Measurements from ENCODE around the gene OSBP2. TPM values are rescaled to one million over a fixed set of nuclear protein-coding genes. Genes with fewer than 3 reads are reported as not detected.

OSBP2 gene
- total and polyA plus RNA-seq, 2 of the 13 experiments (the other 11 are each of a cell fraction or from before 2014, with no cell fraction given), result 5.0 to 7.7 TPM

DNA sequence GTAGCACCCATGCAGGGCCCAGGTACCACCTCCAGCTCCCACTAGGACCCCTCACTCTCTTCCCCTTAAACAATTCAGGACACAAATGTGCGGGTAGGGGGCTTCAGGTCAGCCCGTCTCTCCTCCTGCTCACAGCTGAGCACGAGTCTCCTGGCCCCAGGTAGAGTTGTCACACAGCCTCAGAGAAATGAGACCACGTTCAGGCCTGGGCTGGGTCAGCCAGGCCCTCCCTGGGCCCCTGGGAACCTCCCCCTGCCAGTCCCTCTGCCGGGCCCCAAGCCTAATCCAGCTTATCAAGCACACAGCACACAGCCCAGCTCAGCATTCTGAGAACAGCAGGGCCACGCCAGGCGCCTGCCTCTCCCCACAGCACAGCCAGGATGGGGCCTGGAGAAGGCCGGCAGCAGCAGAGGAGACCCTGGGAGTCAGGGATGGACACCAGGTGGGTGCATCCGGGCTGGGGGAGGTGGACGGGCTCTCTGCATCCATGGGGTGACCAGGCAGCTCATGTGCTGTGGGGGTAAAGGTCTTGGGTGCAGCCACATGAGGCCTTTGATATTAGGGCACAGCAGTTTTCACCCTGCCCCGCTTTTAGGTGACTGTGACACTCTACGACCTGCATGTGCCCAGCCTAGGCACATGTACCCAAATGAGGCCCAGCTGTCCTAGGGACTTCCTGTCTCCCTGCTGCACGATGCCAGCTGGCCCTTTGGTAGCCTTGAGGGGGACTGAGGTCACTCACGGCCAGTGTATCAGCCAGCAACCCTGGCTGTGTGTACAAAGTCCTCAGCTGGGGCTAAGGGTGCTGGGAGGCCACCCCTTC lies 186.9 kb downstream of the OSBP2 start (continued):
- TF ChIP-seq, protein P1, sequence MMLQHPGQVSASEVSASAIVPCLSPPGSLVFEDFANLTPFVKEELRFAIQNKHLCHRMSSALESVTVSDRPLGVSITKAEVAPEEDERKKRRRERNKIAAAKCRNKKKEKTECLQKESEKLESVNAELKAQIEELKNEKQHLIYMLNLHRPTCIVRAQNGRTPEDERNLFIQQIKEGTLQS (CRISPR knock-in tag; IDR thresholded peaks at IDR 0.05), result peak; percentile 41; the same call in 1 of the 2 replicates
- no peak for TF ChIP-seq SKI (IDR thresholded peaks at IDR 0.05; ENCODE audit: partially characterized antibody)
- TF ChIP-seq ZNF256 (CRISPR knock-in tag; conservative IDR thresholded peaks at IDR 0.05), result no peak
- TF ChIP-seq CEBPG (CRISPR knock-in tag; IDR thresholded peaks at IDR 0.05), result peak; percentile 12; the same call in 1 of the 2 replicates
- no peak for TF ChIP-seq ZNF691 (CRISPR knock-in tag; IDR thresholded peaks at IDR 0.05; ENCODE audit: borderline replicate concordance, low read depth)
- TF ChIP-seq, protein P2, sequence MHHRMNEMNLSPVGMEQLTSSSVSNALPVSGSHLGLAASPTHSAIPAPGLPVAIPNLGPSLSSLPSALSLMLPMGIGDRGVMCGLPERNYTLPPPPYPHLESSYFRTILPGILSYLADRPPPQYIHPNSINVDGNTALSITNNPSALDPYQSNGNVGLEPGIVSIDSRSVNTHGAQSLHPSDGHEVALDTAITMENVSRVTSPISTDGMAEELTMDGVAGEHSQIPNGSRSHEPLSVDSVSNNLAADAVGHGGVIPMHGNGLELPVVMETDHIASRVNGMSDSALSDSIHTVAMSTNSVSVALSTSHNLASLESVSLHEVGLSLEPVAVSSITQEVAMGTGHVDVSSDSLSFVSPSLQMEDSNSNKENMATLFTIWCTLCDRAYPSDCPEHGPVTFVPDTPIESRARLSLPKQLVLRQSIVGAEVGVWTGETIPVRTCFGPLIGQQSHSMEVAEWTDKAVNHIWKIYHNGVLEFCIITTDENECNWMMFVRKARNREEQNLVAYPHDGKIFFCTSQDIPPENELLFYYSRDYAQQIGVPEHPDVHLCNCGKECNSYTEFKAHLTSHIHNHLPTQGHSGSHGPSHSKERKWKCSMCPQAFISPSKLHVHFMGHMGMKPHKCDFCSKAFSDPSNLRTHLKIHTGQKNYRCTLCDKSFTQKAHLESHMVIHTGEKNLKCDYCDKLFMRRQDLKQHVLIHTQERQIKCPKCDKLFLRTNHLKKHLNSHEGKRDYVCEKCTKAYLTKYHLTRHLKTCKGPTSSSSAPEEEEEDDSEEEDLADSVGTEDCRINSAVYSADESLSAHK (CRISPR knock-in tag; IDR thresholded peaks at IDR 0.05; ENCODE audit: borderline replicate concordance), result no peak
- no peak; the same call in 1 of the 2 replicates for TF ChIP-seq HES4 (CRISPR knock-in tag; IDR thresholded peaks at IDR 0.05; ENCODE audit: borderline replicate concordance)
- no peak for TF ChIP-seq ZSCAN9 (CRISPR knock-in tag; IDR thresholded peaks at IDR 0.05; ENCODE audit: borderline replicate concordance)
- TF ChIP-seq HOXA3 (CRISPR knock-in tag; IDR thresholded peaks at IDR 0.05), result peak; percentile 40; the same call in 1 of the 2 replicates
- no peak for TF ChIP-seq DR1 (CRISPR knock-in tag; IDR thresholded peaks at IDR 0.05)
- 0 out of 2 replicates have a peak, but pooled peaks have one; percentile 18 for TF ChIP-seq ELF3 (CRISPR knock-in tag; IDR thresholded peaks at IDR 0.05)
- TF ChIP-seq, protein P3, sequence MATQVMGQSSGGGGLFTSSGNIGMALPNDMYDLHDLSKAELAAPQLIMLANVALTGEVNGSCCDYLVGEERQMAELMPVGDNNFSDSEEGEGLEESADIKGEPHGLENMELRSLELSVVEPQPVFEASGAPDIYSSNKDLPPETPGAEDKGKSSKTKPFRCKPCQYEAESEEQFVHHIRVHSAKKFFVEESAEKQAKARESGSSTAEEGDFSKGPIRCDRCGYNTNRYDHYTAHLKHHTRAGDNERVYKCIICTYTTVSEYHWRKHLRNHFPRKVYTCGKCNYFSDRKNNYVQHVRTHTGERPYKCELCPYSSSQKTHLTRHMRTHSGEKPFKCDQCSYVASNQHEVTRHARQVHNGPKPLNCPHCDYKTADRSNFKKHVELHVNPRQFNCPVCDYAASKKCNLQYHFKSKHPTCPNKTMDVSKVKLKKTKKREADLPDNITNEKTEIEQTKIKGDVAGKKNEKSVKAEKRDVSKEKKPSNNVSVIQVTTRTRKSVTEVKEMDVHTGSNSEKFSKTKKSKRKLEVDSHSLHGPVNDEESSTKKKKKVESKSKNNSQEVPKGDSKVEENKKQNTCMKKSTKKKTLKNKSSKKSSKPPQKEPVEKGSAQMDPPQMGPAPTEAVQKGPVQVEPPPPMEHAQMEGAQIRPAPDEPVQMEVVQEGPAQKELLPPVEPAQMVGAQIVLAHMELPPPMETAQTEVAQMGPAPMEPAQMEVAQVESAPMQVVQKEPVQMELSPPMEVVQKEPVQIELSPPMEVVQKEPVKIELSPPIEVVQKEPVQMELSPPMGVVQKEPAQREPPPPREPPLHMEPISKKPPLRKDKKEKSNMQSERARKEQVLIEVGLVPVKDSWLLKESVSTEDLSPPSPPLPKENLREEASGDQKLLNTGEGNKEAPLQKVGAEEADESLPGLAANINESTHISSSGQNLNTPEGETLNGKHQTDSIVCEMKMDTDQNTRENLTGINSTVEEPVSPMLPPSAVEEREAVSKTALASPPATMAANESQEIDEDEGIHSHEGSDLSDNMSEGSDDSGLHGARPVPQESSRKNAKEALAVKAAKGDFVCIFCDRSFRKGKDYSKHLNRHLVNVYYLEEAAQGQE (IDR thresholded peaks at IDR 0.05; ENCODE audit: borderline replicate concordance in 1 of 2, low read depth in 1 of 2, low read length in 2 of 2), result no peak
- no peak for TF ChIP-seq ZFP90 (CRISPR knock-in tag; IDR thresholded peaks at IDR 0.05; ENCODE audit: borderline replicate concordance)
- no peak for TF ChIP-seq ZEB1 (IDR thresholded peaks at IDR 0.05; ENCODE audit: insufficient replicate concordance, low read depth)
- TF ChIP-seq ZNF891 (CRISPR knock-in tag; IDR thresholded peaks at IDR 0.05), result no peak
- TF ChIP-seq NCOR1 (IDR thresholded peaks at IDR 0.05; ENCODE audit: borderline replicate concordance, low read length), result no peak; the same call in 1 of the 2 replicates
- TF ChIP-seq, protein P4, sequence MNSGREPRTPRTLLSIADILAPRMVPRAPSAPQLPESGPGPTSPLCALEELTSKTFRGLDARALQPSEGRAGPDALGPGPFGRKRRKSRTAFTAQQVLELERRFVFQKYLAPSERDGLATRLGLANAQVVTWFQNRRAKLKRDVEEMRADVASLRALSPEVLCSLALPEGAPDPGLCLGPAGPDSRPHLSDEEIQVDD (CRISPR knock-in tag; IDR thresholded peaks at IDR 0.05; ENCODE audit: borderline replicate concordance), result no peak
- no peak for TF ChIP-seq SIX1 (CRISPR knock-in tag; IDR thresholded peaks at IDR 0.05; ENCODE audit: borderline replicate concordance)
- TF ChIP-seq HDAC2 (CRISPR knock-in tag; IDR thresholded peaks at IDR 0.05), result 0 out of 2 replicates have a peak, but pooled peaks have one; percentile 28
- peak; percentile 86; the same call in 1 of the 2 replicates for TF ChIP-seq NR1H2 (CRISPR knock-in tag; IDR thresholded peaks at IDR 0.05; ENCODE audit: borderline replicate concordance, low read depth)
